CD14-positive monocyte (primary cell): ENCODE results near the gene SNCAIP. TPM values are rescaled to one million over a fixed set of nuclear protein-coding genes. Genes with fewer than 3 reads are reported as not detected.

Experiments
- DNase-seq, 3 donors: peaks; one replicate each; pipeline ENCODE4 v3.0.0-alpha.2; 2011 to 2022
- H2AFZ ChIP-seq: 2 replicates; pipeline ENCODE4 v1.6.0; 2012; ENCODE audit warnings: mild to moderate bottlenecking, low read depth, low read length, inconsistent platforms; ENCODE audit not compliant: insufficient read depth, poor library complexity, severe bottlenecking
- H3K27ac ChIP-seq, 2 donors: 1 replicate in 1 of 2; 2 replicates in 1 of 2; pipeline ENCODE4 v1.5.1; 2012 to 2013; ENCODE audit warnings: low read length in 2 of 2, control low read depth in 1 of 2, inconsistent platforms in 1 of 2, low read depth in 1 of 2, mild to moderate bottlenecking in 1 of 2
- H3K27me3 ChIP-seq, 2 donors: one replicate each; pipeline versions ENCODE4 v1.6.0 to v1.6.1; 2011 to 2013; ENCODE audit warnings: low read length in 2 of 2; ENCODE audit not compliant: control insufficient read depth in 2 of 2, insufficient read depth in 2 of 2
- H3K36me3 ChIP-seq, 2 donors: replicated peaks in 1 of 2; 1 replicate in 1 of 2; 2 replicates in 1 of 2; pipeline versions ENCODE4 v1.5.1 to v1.6.1; 2012 to 2013; ENCODE audit warnings: low read length in 2 of 2, control low read depth in 1 of 2, inconsistent platforms in 1 of 2, mild to moderate bottlenecking in 1 of 2; ENCODE audit not compliant: insufficient read depth in 2 of 2, control insufficient read depth in 1 of 2
- H3K4me1 ChIP-seq, 2 donors: 1 replicate in 1 of 2; 2 replicates in 1 of 2; pipeline versions ENCODE4 v1.5.1 to v1.6.1; 2012 to 2013; ENCODE audit warnings: low read length in 2 of 2, control low read depth in 1 of 2, inconsistent platforms in 1 of 2, mild to moderate bottlenecking in 1 of 2, moderate library complexity in 1 of 2; ENCODE audit not compliant: insufficient read depth in 2 of 2, control insufficient read depth in 1 of 2
- H3K4me2 ChIP-seq: replicated peaks from 2 replicates; pipeline ENCODE3; 2012; ENCODE audit warnings: low read length, moderate library complexity, mild to moderate bottlenecking; ENCODE audit not compliant: poor library complexity, severe bottlenecking; ENCODE audit errors: extremely low read depth
- H3K4me3 ChIP-seq, 3 experiments: fragments of 200-600 bp in 1 of 3; sonication (generic) in 1 of 3; replicated peaks in 1 of 3; 1 replicate in 2 of 3; 2 replicates in 1 of 3; pipeline ENCODE4 v1.5.1; 2011 to 2013; ENCODE audit warnings: low read length in 3 of 3, mild to moderate bottlenecking in 3 of 3, control low read depth in 2 of 3, low read depth in 2 of 3, inconsistent platforms in 1 of 3, moderate library complexity in 1 of 3
- H3K79me2 ChIP-seq: 2 replicates; pipeline ENCODE4 v1.6.0; 2012; ENCODE audit warnings: mild to moderate bottlenecking, control low read depth, inconsistent platforms, low read length, moderate library complexity; ENCODE audit not compliant: insufficient read depth
- H3K9ac ChIP-seq: 2 replicates; pipeline ENCODE4 v1.6.0; 2017; ENCODE audit warnings: low read length, mild to moderate bottlenecking; ENCODE audit not compliant: insufficient read depth, poor library complexity, severe bottlenecking
- H3K9me3 ChIP-seq, 2 donors: replicated peaks in 1 of 2; 1 replicate in 1 of 2; 2 replicates in 1 of 2; pipeline versions ENCODE4 v1.5.1 to v1.6.1; 2012 to 2013; ENCODE audit warnings: low read length in 2 of 2, control low read depth in 1 of 2; ENCODE audit not compliant: control insufficient read depth in 1 of 2, insufficient read depth in 1 of 2
- H4K20me1 ChIP-seq: 2 replicates; pipeline ENCODE4 v1.6.0; 2012; ENCODE audit warnings: mild to moderate bottlenecking, low read length, control low read depth, moderate library complexity; ENCODE audit not compliant: insufficient read depth
- H3K27ac Mint-ChIP-seq, 7 donors: one replicate each; pipeline ENCODE4 v1.8.0; 2020; ENCODE audit warnings: mild to moderate bottlenecking in 7 of 7, mixed read lengths in 7 of 7, moderate library complexity in 6 of 7, inconsistent platforms in 2 of 7
- H3K27me3 Mint-ChIP-seq, 3 donors: one replicate each; pipeline ENCODE4 v1.8.0; 2021 to 2022; ENCODE audit warnings: low read depth in 3 of 3, mild to moderate bottlenecking in 3 of 3, mixed read lengths in 3 of 3, moderate library complexity in 3 of 3, inconsistent platforms in 1 of 3
- H3K36me3 Mint-ChIP-seq, 2 donors: one replicate each; pipeline ENCODE4 v1.8.0; 2020; ENCODE audit warnings: mixed read lengths in 2 of 2, inconsistent platforms in 1 of 2, mild to moderate bottlenecking in 1 of 2
- H3K4me1 Mint-ChIP-seq: one replicate; pipeline ENCODE4 v1.8.0; 2020; ENCODE audit warnings: mild to moderate bottlenecking, mixed read lengths
- H3K4me3 Mint-ChIP-seq, 2 donors: one replicate each; pipeline ENCODE4 v1.8.0; 2020; ENCODE audit warnings: mild to moderate bottlenecking in 2 of 2, mixed read lengths in 2 of 2, moderate library complexity in 1 of 2
- H3K9me3 Mint-ChIP-seq, 7 donors: one replicate each; pipeline ENCODE4 v1.8.0; 2020 to 2022; ENCODE audit warnings: mixed read lengths in 7 of 7, mild to moderate bottlenecking in 6 of 7, moderate library complexity in 6 of 7, inconsistent platforms in 2 of 7
- whole genome bisulfite sequencing: methylation state at CpG from one replicate; pipeline ENCODE4 v1.1.5; 2013; ENCODE audit warnings: missing lambda C conversion rate; ENCODE audit not compliant: insufficient coverage; 5-methylcytosine and 5-hydroxymethylcytosine counted together
- intact Hi-C, 2 donors: fragments of 100-400 bp; cut with micrococcal nuclease; formaldehyde crosslinking; loops; one replicate each; pipeline versions ENCODE4 v1.15.0 to v1.15.1; 2023
- polyA plus RNA-seq, 3 donors: library from polyadenylated mRNA; depleted of rRNA in 1 of 3; unstranded in 2 of 3; stranded (reverse) in 1 of 3; fragments of 300-500 nt in 2 of 3; fragments of >200 nt in 1 of 3; fragmentation: Illumina TruSeq in 2 of 3; gene quantifications; 1 replicate in 2 of 3; 2 replicates in 1 of 3; pipeline ENCODE4 v1.2.3, GENCODE V29; 2012 to 2021
- TF ChIP-seq, protein P1 (sequence below): fragments of 200-600 bp; IDR thresholded peaks from one replicate; pipeline ENCODE4 v1.8.0; 2022; ENCODE audit warnings: antibody characterized with exemption, mild to moderate bottlenecking

The SNCAIP gene
- polyA plus RNA-seq, 3 donors: not detected

DNA sequence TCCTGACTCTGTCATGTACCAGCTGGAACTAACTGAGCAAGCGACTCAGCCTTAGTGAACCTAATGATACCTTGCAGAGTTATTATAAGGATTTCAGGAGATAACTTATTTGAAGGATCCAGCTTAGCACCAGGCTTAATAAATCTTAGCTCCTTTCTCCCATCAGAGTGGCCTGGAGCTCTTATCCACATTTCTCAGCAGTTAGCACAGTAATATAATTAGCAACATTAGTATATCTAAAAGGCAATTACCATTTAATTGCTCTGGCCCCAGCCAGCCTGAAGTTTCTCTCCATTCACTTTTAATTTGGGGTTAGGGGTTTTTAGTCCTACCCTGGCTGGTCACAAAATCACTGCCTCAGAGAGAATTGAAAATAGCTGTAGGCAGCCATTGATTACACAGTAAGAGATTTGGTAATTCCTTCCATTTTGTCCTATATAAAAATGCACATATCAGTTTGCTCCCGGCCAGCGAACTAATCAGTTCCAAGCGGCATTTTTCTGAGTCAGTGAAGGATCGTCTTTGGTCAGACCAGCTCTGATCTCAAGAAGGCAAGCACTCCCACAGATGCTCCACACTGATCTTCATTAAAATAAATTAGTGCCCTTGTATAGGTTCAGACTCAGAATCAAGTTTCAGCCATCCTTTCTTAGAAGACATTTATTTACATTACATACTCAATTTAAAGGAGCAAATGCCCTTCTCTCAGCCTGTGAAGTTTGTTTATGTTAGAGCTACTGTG, 56.6 kb downstream of the SNCAIP start:
- TF ChIP-seq, protein P1, sequence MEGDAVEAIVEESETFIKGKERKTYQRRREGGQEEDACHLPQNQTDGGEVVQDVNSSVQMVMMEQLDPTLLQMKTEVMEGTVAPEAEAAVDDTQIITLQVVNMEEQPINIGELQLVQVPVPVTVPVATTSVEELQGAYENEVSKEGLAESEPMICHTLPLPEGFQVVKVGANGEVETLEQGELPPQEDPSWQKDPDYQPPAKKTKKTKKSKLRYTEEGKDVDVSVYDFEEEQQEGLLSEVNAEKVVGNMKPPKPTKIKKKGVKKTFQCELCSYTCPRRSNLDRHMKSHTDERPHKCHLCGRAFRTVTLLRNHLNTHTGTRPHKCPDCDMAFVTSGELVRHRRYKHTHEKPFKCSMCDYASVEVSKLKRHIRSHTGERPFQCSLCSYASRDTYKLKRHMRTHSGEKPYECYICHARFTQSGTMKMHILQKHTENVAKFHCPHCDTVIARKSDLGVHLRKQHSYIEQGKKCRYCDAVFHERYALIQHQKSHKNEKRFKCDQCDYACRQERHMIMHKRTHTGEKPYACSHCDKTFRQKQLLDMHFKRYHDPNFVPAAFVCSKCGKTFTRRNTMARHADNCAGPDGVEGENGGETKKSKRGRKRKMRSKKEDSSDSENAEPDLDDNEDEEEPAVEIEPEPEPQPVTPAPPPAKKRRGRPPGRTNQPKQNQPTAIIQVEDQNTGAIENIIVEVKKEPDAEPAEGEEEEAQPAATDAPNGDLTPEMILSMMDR: no peak
- Histone ChIP-seq H3K4me2 (no peak overlapping the region), H4K20me1 (no peaks in the 10 kb centered on the region), H3K79me2 (no peaks in the 10 kb centered on the region), H3K4me1 (no peaks in the 10 kb centered on the region), H3K27ac (no peak overlapping the region), H3K9me3 (no peaks in the 10 kb centered on the region), H2AFZ (no peak overlapping the region), H3K4me3 (no peak overlapping the region), H3K27me3 (no peaks in the 10 kb centered on the region), H3K36me3 (no peaks in the 10 kb centered on the region), H3K9ac (no peak overlapping the region)
- no peak for DNase-seq
- no peak overlapping the region for H3K27ac Mint-ChIP-seq
- H3K27me3 Mint-ChIP-seq: peaks cover 0 to 2% (median 2%) of the 10 kb centered on the region in 3 donors
- no peaks in the 10 kb centered on the region for H3K4me1 Mint-ChIP-seq
- 94% methylated on average over 4 of the region's 5 CpGs for WGBS
- intact Hi-C loops: no loop called here
- H3K36me3 Mint-ChIP-seq: no peaks in the 10 kb centered on the region
- no peak overlapping the region for H3K4me3 Mint-ChIP-seq
- peaks cover 0 to 3% (median 2%) of the 10 kb centered on the region in 7 donors for H3K9me3 Mint-ChIP-seq

DNA sequence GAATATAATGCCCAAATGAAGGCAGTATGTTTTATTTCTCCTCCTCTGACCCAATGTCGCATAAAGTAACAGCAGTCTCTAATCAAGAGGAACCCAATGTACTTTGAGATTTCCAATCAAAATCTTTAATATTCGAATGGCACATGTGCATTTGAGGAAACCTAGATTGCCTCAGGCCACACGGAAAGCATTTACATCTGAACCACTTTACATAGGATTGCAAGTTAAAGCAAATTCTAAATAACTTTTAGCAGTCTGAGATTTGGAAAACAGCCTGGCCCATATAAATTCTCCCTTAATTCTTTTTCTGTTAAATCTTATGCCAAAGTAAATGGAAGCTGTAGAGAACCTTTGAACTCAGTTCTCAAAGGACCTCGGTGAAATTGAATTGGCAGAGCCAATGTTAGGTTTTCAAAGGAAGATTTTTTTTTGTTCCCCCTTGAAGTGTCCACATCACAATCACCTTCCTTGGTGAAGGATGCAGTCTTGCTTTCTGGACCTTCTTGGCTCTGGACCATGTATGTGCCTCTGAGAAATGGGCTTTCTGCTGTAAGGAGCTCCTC, 57.3 kb downstream of the SNCAIP start:
- H3K9me3 Mint-ChIP-seq: peaks cover 0 to 3% (median 2%) of the 10 kb centered on the region in 7 donors
- no peak overlapping the region for H3K4me3 Mint-ChIP-seq
- intact Hi-C loops: no loop called here
- no peaks in the 10 kb centered on the region for H3K36me3 ChIP-seq
- H3K27me3 Mint-ChIP-seq: peaks cover 0 to 2% (median 2%) of the 10 kb centered on the region in 3 donors
- no peaks in the 10 kb centered on the region for H3K79me2 ChIP-seq
- TF ChIP-seq, protein P1: no peak
- H3K27ac Mint-ChIP-seq: no peak overlapping the region
- no peaks in the 10 kb centered on the region for H3K4me1 ChIP-seq
- no peaks in the 10 kb centered on the region for H3K9me3 ChIP-seq
- WGBS: 75% methylated on average over 2 of the region's 4 CpGs
- no peaks in the 10 kb centered on the region for H3K27me3 ChIP-seq
- DNase-seq: no peak
- no peak overlapping the region for H3K4me2 ChIP-seq
- H3K4me1 Mint-ChIP-seq: no peaks in the 10 kb centered on the region
- H3K9ac ChIP-seq: no peak overlapping the region
- no peak overlapping the region for H2AFZ ChIP-seq
- H3K4me3 ChIP-seq: no peak overlapping the region
- no peaks in the 10 kb centered on the region for H3K36me3 Mint-ChIP-seq
- H3K27ac ChIP-seq: no peak overlapping the region
- no peaks in the 10 kb centered on the region for H4K20me1 ChIP-seq
